Activated naive CD4-positive, alpha-beta T cell treated with anti-CD3 and anti-CD28 coated beads, Interleukin-2, amount 50 U/mL, for 24 hours (primary cell): ENCODE results near the gene RELT.
A peak's percentile ranks its signal among the peaks of the same experiment; 100 is the strongest.

Experiments used
- H3K27ac Mint-ChIP-seq: one replicate; pipeline ENCODE4 v1.8.0; 2021; ENCODE audit warnings: mild to moderate bottlenecking, mixed read lengths
- H3K27me3 Mint-ChIP-seq: one replicate; pipeline ENCODE4 v1.8.0; 2021; ENCODE audit warnings: mixed read lengths
- H3K36me3 Mint-ChIP-seq: one replicate; pipeline ENCODE4 v1.8.0; 2021; ENCODE audit warnings: mixed read lengths
- H3K4me1 Mint-ChIP-seq: one replicate; pipeline ENCODE4 v1.8.0; 2021; ENCODE audit warnings: mixed read lengths
- H3K4me3 Mint-ChIP-seq: one replicate; pipeline ENCODE4 v1.8.0; 2021; ENCODE audit warnings: mild to moderate bottlenecking, mixed read lengths
- H3K9me3 Mint-ChIP-seq: one replicate; pipeline ENCODE4 v1.8.0; 2021; ENCODE audit warnings: mixed read lengths

The RELT gene

DNA sequence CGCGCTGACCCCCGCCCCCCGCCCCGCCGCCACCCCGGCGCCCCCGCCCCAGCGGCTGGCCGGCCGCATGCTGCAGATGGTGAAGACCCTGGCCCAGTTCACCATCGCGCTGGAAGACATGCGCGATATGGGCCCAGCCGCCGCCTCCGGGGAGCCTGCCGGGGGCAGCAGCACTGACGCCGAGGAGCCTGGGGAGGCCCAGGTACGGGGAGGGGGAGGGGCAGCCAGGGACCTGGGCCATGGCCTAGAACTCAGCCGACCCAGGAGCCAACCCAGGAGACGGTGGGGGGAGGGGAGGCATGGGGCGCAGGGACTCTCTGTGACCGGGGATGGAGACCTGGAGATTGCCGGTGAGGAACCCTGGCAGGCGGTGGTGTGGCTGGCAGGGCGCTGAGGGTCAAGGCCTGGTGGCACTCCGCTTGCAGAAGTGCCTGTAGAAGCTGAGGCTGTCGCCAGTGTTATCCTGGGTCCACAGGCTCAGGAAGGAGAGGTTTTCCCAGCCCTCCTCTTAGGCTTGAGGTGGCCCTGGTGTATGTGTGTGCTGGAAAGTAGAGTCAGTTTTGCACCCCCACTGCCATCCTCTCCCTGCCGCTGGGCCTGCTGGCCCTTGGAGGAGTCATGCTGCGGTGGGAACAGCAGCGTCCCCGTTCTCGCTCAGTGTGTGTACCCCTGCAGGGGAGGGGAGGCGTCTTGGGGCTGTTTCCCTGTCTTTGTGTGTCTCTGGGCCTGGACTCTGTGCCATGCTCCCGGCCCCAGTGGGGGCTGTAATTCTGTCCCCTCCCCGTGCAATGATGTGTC, 32.9 kb upstream of the RELT start:
- Mint-ChIP-seq H3K9me3 (no peaks in the 10 kb centered on the region), H3K36me3 (no peaks in the 10 kb centered on the region), H3K4me3 (no peak overlapping the region), H3K4me1 (no peaks in the 10 kb centered on the region), H3K27me3 (no peaks in the 10 kb centered on the region), H3K27ac (no peak overlapping the region)

DNA sequence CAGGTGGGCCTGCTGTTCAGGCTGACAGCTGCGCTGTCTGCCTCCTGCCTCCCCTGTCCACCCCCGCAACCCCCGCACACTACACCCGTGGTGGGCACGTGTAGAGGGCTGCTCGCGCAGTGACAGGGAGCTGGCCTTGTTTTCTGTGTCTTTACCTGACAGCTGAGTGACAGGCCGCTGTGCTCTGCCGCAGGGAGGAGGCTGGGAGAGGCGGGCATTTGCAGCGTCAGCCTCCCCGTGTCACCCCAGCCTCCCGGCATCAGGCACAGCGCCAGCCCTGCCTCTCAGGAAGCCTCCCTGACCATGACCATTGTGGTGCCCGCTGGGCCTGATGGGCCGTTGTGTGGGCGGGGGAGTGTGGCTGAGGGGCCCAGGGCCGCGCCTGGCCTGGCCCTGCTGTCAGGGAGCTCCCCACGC, 32.0 kb upstream of the RELT start:
- no peaks in the 10 kb centered on the region for H3K4me1 Mint-ChIP-seq
- H3K27me3 Mint-ChIP-seq: no peaks in the 10 kb centered on the region
- H3K4me3 Mint-ChIP-seq: no peak overlapping the region
- no peaks in the 10 kb centered on the region for H3K36me3 Mint-ChIP-seq
- H3K9me3 Mint-ChIP-seq: no peaks in the 10 kb centered on the region
- H3K27ac Mint-ChIP-seq: no peak overlapping the region

DNA sequence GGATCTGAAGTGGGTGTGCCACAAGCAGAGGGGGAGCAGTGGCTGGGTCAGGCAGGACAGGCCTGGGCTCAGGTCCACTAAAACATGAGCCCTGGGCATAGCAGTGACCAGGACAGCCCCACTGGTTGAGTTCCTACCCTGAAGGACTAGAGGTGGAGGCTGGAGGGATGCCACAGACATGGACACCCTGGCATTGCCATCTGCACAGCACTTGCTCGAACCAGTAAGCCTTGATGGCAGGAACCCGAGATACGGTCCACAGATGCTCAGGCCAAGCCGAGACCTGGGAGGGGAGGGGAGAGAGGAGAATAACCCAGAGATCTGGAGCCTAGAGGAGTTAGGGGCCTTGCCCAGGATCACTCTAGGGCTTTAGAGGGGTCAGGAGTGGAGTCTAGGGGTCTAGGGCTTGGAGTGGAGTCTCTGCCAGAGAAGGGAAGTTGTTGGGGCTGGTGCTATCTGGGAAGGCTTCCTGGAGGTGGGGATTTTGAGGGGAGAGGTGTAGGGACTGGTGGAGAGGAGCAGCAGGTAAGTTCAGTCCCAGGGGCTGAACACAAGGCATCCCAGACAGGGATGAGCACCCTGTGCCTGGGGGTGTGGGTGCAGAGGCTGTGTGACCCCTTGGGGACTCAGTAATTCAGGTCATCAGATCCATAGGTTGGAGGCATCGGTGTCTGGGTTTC, 30.6 kb upstream of the RELT start:
- no peaks in the 10 kb centered on the region for H3K4me1 Mint-ChIP-seq
- H3K27me3 Mint-ChIP-seq: no peaks in the 10 kb centered on the region
- no peak overlapping the region for H3K27ac Mint-ChIP-seq
- no peaks in the 10 kb centered on the region for H3K9me3 Mint-ChIP-seq
- H3K36me3 Mint-ChIP-seq: no peaks in the 10 kb centered on the region
- H3K4me3 Mint-ChIP-seq: no peak overlapping the region

DNA sequence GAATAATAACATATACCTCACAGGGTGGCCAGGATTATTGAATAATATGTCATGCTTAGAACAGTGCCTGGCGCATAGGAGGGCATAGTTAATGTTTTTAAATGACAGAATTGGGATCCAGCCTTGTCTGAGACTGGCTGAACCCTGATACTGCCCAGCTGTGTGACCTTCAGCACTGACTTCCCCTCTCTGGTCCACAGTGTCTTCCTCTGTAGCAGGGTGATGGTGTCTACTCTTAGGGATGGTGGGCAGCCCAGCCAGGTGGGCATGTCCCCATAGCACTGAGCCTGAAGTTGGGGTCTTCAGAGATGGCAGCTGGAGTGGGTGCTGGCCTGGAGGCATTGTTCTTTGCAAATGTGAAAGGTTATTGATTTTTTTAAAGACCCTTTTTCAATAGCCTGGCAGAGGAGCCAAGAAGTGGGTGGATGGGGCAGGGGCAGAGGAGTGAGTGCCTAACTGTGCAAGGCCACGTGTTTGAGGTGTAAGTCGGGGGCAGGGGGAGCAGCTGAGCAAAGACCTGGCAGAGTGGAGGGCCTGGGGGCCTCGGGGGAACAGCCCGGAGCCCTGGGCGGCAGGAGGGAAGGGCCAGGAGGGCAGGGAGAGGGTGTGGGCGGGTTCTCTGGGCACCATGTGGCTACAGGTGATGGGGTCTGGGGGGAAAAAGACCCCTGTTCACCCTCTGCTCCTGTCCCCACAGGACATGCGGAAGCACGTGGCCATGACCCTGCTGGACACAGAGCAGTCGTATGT, 29.8 kb upstream of the RELT start:
- Mint-ChIP-seq H3K27ac (no peak overlapping the region), H3K36me3 (no peaks in the 10 kb centered on the region), H3K9me3 (no peaks in the 10 kb centered on the region), H3K27me3 (no peaks in the 10 kb centered on the region), H3K4me1 (peaks cover 3% of the 10 kb centered on the region), H3K4me3 (no peak overlapping the region)

DNA sequence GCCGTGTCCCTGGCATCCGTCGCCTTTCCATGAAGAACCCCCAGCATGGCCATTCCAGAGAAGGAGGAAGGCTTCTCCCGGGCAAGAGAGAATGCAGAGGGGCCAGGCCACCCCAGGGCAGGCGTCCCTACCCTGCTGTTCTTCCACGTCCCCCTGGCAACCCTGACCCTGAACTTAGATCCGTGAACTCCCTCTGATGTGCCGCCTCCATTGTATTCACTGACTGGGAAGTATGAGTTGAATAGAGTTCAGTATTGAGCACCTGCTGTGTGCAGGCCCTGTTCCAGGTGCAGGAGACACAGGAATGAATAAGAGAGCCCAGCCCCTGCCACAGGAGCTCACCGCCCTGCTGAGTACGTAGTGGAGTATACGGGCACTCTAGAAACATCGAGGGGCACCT, 29.1 kb upstream of the RELT start:
- Mint-ChIP-seq H3K9me3 (no peaks in the 10 kb centered on the region), H3K4me3 (no peak overlapping the region), H3K27ac (no peak overlapping the region), H3K4me1 (peaks cover 4% of the 10 kb centered on the region), H3K36me3 (no peaks in the 10 kb centered on the region), H3K27me3 (no peaks in the 10 kb centered on the region)

DNA sequence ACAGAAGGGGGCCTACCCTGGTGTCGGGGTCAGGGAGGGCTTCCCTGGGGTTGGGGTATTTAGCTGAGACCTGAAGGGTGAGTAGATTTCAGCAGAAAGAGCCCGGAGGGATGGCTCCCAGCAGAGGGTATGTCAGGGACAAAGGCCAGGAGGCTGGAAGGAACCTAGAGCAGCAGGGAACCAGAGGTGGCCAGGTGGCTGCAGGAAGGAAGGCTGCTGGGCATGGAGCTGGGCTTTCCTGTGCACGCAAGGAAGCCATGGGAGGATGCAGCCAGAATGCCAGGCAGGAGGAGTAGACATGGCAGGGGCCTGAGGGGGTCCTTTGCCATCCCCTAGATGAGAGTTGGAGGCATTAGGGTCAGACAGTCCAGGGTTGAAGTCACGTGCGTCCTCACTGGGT, 27.4 kb upstream of the RELT start:
- no peak overlapping the region for H3K27ac Mint-ChIP-seq
- no peak overlapping the region for H3K4me3 Mint-ChIP-seq
- no peaks in the 10 kb centered on the region for H3K27me3 Mint-ChIP-seq
- no peaks in the 10 kb centered on the region for H3K36me3 Mint-ChIP-seq
- H3K4me1 Mint-ChIP-seq: peaks cover 4% of the 10 kb centered on the region
- H3K9me3 Mint-ChIP-seq: no peaks in the 10 kb centered on the region

DNA sequence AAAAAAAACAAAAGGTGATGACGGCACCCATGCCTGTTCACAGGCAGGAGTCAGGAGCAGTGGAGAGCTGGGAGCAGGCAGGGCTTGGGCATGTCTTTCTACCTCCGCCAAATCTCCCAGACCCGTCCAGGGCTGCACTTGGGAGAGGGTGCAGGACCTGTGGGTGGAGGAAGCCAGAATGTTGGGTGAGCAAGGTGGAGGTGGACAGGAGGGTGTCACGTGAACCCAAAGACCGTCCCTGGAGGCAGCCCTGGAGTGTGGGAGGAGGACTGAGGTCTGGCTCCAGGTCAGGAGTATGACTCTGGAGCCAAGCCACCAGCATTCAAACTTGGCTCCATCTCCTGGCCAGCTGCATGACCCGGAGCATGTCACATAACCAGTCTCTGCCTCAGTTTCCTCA, 26.6 kb upstream of the RELT start:
- Mint-ChIP-seq H3K9me3 (no peaks in the 10 kb centered on the region), H3K4me3 (no peak overlapping the region), H3K27ac (no peak overlapping the region), H3K27me3 (no peaks in the 10 kb centered on the region), H3K36me3 (no peaks in the 10 kb centered on the region), H3K4me1 (peaks cover 4% of the 10 kb centered on the region)

DNA sequence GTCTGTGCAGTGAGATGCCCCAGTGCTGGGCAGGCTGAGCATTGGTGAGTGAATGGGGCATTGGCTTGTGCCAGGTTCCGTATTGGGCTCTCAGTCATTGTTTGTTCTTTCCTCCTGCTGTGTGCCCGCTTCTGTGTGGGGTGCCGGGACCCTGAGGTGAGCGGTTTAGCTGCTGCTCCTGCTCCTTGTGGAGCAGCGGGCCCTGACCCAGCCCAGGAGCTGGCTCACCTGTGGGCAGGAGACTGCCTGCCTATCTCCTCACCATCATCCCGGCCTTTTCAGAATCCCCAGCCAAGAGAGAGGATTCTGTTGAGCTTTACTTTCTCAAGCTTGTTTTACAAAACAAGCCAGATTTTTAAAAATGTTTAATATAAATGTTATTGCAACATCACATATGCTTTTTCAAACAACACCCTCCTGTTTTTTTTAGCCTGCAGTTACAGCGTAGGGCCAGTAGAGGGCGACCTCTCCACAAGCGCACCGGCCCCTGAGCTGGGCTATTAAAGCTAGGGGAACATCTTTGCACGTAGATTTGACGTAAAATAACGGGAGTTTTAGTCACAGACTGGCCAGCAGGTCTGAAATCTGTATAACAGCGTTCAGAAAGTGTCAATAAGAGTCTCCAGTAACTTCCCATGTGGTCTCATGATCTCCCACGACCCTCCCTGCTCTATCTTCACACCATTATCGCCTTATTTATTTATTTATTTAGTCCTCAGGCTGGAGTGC, 25.1 kb upstream of the RELT start:
- H3K36me3 Mint-ChIP-seq: no peaks in the 10 kb centered on the region
- H3K27me3 Mint-ChIP-seq: no peaks in the 10 kb centered on the region
- H3K4me3 Mint-ChIP-seq: no peak overlapping the region
- H3K9me3 Mint-ChIP-seq: no peaks in the 10 kb centered on the region
- H3K27ac Mint-ChIP-seq: no peak overlapping the region
- peaks cover 4% of the 10 kb centered on the region for H3K4me1 Mint-ChIP-seq

DNA sequence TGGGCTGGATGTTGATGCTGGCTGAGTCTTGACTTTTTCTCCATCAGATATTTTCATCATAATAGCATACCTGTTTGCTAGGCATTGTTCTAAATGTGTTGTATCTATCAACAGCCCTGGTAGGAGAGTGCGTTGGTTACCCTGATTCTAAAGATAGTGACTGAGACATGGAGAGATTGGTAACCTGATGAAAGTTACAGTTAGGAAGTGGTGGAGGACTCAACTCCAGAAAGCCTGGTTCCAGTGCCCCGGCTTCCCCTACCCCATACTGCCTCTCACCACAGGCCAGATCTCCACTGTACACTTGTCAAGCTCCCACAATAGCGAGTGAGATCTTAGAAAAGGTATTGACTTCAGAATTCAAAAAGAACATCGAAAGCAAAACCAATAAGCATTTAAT, 22.8 kb upstream of the RELT start:
- H3K27ac Mint-ChIP-seq: no peak overlapping the region

DNA sequence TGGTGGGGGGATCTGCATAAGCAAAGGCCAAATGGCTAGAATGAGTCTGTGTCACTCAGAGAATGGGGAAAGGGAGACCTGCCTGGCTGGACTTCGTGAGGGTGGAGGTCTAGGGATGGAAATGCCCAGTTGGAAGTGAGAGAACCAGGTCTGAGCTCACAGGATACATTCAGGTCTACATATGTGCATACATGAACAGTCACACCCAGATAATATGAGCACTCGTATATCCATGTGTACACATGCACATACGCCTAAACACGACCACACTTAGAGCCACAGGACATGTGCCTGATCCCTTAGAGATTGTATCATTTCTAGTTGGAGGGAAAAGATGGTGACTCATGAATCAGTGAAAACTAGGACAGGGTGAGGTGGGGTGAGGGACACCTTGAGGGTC, 21.1 kb upstream of the RELT start:
- H3K4me3 Mint-ChIP-seq: no peak overlapping the region
- no peak overlapping the region for H3K27ac Mint-ChIP-seq
- peaks cover 4% of the 10 kb centered on the region for H3K4me1 Mint-ChIP-seq
- H3K27me3 Mint-ChIP-seq: no peaks in the 10 kb centered on the region
- H3K36me3 Mint-ChIP-seq: no peaks in the 10 kb centered on the region
- H3K9me3 Mint-ChIP-seq: no peaks in the 10 kb centered on the region

More for the DNA sequence above, 22.8 kb upstream of the RELT start:
- Mint-ChIP-seq H3K9me3 (no peaks in the 10 kb centered on the region), H3K36me3 (no peaks in the 10 kb centered on the region), H3K4me1 (peaks cover 4% of the 10 kb centered on the region), H3K27me3 (no peaks in the 10 kb centered on the region), H3K4me3 (no peak overlapping the region)

DNA sequence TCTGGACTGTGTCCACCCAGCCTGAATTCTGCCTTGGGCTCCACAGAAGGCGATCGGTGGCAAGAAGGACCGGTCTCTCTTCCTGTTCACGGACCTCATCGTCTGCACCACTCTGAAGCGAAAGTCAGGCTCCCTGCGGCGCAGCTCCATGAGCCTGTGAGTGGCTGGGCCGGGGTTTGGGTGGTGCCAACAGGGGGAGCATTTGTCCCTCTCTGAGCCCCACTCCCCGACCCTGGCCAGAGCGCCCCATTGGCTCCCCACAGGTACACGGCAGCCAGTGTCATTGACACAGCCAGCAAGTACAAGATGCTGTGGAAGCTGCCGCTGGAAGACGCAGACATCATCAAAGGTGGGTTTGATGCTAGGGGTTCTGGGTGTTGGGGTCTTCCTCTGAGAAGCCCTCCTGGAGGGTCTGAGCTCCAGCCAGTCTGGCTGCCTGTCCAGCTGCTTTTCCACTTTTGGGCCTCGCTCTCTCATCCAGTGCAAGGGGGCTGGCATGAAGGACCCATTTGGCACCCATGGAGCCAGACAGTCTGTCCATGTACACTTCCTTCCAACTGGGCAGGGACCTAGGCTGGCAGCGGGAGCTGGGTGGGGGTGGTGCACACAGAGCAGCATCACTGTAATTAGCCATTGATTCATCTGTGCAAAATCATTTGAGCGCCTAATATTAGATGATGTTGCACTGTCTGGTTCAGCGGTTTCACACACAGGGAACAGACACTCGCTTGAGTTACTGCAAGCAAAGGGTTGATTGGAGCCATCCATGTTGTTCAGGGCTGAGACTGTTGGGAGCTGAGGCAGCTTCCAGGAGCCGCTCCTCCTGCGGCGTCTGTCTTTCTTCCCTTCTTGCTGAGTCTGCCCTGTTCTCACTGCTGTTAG, 19.0 kb upstream of the RELT start:
- H3K36me3 Mint-ChIP-seq: no peaks in the 10 kb centered on the region
- no peak overlapping the region for H3K27ac Mint-ChIP-seq
- H3K4me3 Mint-ChIP-seq: no peak overlapping the region
- H3K27me3 Mint-ChIP-seq: no peaks in the 10 kb centered on the region
- no peaks in the 10 kb centered on the region for H3K4me1 Mint-ChIP-seq
- H3K9me3 Mint-ChIP-seq: no peaks in the 10 kb centered on the region

DNA sequence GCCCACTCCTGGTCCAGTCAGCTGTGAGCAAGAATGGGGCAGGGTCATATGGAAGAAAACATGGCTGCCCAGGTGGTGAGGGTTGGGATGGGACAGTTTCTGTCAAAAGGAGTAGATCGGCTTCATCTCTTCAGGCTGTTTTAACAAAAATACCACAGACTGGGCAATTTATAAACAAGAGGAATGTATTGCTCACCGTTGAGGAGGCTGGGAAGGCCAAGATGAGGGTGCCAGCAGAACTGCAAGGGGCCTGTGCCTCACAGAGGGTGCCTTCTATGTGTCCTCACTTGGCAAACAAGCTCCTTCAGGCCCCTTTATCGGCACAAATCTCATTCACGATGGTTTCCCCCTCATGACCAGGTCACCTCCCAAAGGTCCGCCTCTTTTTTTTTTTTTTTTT, 18.1 kb upstream of the RELT start:
- Mint-ChIP-seq H3K4me1 (no peaks in the 10 kb centered on the region), H3K27me3 (no peaks in the 10 kb centered on the region), H3K9me3 (no peaks in the 10 kb centered on the region), H3K27ac (no peak overlapping the region), H3K36me3 (no peaks in the 10 kb centered on the region), H3K4me3 (no peak overlapping the region)

DNA sequence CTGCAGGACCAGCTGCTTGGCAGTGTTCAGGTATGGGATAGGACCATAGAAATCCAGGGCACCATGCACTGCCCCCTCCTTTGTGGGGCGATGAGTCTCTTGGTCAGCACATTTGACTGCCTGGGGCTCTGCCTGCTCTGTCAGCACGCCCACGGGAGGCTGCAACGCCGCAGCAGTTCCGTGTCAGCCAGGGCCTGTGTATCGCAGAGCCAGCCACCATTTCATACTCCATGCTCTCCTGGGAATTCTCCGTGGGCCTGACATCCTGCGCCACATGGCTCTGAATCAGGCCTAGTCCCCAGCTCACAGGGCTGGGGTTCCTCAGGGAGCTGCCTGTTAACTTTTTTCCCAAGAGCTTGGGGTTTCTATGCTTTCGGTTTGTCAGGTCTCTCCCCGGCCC, 16.9 kb upstream of the RELT start:
- H3K4me1 Mint-ChIP-seq: no peaks in the 10 kb centered on the region
- H3K27ac Mint-ChIP-seq: peak overlapping the region; percentile 23
- no peak overlapping the region for H3K4me3 Mint-ChIP-seq
- no peaks in the 10 kb centered on the region for H3K9me3 Mint-ChIP-seq
- H3K27me3 Mint-ChIP-seq: no peaks in the 10 kb centered on the region
- no peaks in the 10 kb centered on the region for H3K36me3 Mint-ChIP-seq

DNA sequence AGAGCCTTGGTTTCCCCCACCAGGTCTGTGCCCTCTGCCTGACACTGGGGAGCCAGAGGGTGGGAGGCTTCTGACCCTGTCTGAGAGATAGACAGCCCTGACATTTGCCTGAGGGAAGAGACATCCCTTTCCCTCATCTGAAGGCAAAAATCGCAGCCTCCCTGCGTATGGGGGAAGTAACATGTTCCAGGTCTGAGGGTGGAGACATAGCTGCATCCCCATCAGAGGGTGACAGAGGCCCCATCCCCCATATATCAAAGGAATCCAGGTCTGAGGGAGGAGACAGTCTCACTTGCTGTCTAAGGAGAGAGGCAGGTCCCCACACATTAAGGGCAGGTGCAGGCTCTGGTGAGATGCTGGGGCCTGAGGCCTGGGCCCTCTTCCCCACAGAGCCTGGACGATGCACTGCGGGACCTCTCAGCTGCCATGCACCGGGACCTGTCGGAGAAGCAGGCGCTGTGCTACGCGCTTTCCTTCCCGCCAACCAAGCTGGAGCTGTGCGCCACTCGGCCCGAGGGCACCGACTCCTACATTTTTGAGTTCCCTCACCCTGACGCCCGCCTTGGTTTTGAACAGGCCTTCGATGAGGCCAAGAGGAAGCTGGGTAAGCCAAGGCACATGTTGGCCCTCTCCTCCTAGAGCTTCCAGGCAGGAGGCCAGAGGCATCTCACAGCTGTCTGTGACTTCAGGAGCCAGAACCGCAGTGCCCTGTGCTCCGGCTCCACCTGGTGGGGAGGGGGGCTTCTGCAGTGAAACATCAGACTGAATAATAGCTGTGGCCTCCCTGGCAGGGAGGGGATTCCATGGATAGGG, 16.1 kb upstream of the RELT start:
- Mint-ChIP-seq H3K27ac (no peak overlapping the region), H3K36me3 (no peaks in the 10 kb centered on the region), H3K4me3 (no peak overlapping the region), H3K27me3 (no peaks in the 10 kb centered on the region), H3K4me1 (no peaks in the 10 kb centered on the region), H3K9me3 (no peaks in the 10 kb centered on the region)
